Ascending aorta (tissue), 2 donors: Measurements from ENCODE around the gene PCSK5. TPM values are rescaled to one million over a fixed set of nuclear protein-coding genes. Genes with fewer than 3 reads are reported as not detected.

ENCODE experiments used
- DNase-seq, 2 donors: peaks; one replicate each; pipeline ENCODE4 v3.0.0-alpha.2; 2019; ENCODE audit warnings: low spot score in 2 of 2
- H3K27ac ChIP-seq, 2 donors: fragments of 200-600 bp; sonication (generic); one replicate each; pipeline ENCODE4 v1.5.1; 2016 to 2017; ENCODE audit warnings: mild to moderate bottlenecking in 1 of 2
- H3K27me3 ChIP-seq: fragments of 200-600 bp; sonication (generic); one replicate; pipeline ENCODE4 v1.5.1; 2017
- H3K36me3 ChIP-seq, 2 donors: fragments of 200-600 bp; sonication (generic); one replicate each; pipeline ENCODE4 v1.5.1; 2016
- H3K4me1 ChIP-seq, 2 donors: fragments of 200-600 bp; sonication (generic); one replicate each; pipeline ENCODE4 v1.5.1; 2016 to 2017; ENCODE audit warnings: mild to moderate bottlenecking in 1 of 2
- H3K4me3 ChIP-seq, 2 donors: fragments of 200-600 bp; sonication (generic); one replicate each; pipeline ENCODE4 v1.5.1; 2016 to 2017; ENCODE audit warnings: mild to moderate bottlenecking in 1 of 2
- H3K9me3 ChIP-seq, 2 donors: fragments of 200-600 bp; sonication (generic); one replicate each; pipeline ENCODE4 v1.5.1; 2016
- intact Hi-C: fragments of 100-400 bp; cut with DNase I; formaldehyde crosslinking; loops from one replicate; pipeline ENCODE4 v1.15.1; 2023
- total RNA-seq: library from RNA; depleted of rRNA; stranded (reverse); fragments of >200 nt; gene quantifications from one replicate; pipeline ENCODE4 v1.1.0, GENCODE V29; 2016
- TF ChIP-seq, protein P1 (sequence below), 3 experiments: fragments of 200-600 bp in 2 of 3; fragments of 450-650 bp in 1 of 3; sonication (generic) in 2 of 3; IDR thresholded peaks; one replicate each; pipeline ENCODE4 v1.5.1; 2016 to 2019; ENCODE audit warnings: antibody characterized with exemption in 3 of 3, mild to moderate bottlenecking in 1 of 3, moderate library complexity in 1 of 3

The PCSK5 gene
- total RNA-seq, 1 donor from 2014 or later = 66.3 TPM

GRCh38 chr9:76218117-76218885 is 327.8 kb downstream of the PCSK5 start:
- TF ChIP-seq, protein P1, sequence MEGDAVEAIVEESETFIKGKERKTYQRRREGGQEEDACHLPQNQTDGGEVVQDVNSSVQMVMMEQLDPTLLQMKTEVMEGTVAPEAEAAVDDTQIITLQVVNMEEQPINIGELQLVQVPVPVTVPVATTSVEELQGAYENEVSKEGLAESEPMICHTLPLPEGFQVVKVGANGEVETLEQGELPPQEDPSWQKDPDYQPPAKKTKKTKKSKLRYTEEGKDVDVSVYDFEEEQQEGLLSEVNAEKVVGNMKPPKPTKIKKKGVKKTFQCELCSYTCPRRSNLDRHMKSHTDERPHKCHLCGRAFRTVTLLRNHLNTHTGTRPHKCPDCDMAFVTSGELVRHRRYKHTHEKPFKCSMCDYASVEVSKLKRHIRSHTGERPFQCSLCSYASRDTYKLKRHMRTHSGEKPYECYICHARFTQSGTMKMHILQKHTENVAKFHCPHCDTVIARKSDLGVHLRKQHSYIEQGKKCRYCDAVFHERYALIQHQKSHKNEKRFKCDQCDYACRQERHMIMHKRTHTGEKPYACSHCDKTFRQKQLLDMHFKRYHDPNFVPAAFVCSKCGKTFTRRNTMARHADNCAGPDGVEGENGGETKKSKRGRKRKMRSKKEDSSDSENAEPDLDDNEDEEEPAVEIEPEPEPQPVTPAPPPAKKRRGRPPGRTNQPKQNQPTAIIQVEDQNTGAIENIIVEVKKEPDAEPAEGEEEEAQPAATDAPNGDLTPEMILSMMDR (IDR thresholded peaks at IDR 0.05) = no peak
- DNase-seq = no peak
- H3K36me3 ChIP-seq = no peaks in the 10 kb centered on the region
- H3K4me1 ChIP-seq = peaks cover 0 to 2% of the 10 kb centered on the region in 2 donors
- no peaks in the 10 kb centered on the region for H3K27me3 ChIP-seq
- H3K27ac ChIP-seq = no peak overlapping the region
- H3K4me3 ChIP-seq = no peak overlapping the region
- intact Hi-C loops = loop anchor here (5.0 kb wide), 1 partner anchor 84 kb away; no protein-coding TSS in a partner anchor
- H3K9me3 ChIP-seq = no peaks in the 10 kb centered on the region

DNA sequence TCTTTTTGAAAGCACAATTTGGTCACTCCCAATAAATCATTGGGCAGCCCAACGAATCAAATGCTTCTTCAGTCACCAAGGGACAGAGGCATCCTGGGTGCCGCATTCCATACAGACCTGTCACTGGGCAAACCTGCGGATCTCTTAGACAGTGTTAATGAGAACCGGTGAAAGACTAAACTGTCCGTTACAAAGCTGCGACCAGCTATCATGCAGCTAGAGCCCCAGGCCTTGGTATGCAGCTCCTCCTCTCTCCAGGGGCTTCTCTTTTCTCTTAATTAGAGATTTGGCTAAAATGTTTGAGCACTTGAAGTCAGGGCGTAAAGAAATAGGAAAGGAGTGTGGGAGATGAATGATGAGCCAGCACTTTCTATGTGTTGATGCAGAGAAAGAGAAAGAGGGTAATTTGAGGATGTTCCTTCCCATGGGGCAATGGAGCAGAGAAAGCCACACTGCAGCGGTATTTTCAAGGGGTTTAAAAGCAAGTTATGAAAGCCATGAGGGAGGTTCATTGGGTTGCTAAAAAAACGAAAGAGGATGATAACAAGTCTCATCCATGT is 328.5 kb downstream of the PCSK5 start:
- Histone ChIP-seq H3K36me3 (no peaks in the 10 kb centered on the region), H3K9me3 (no peaks in the 10 kb centered on the region), H3K27ac (no peak overlapping the region), H3K4me1 (peaks cover 0 to 2% of the 10 kb centered on the region in 2 donors), H3K4me3 (no peak overlapping the region), H3K27me3 (no peaks in the 10 kb centered on the region)
- no peak for DNase-seq
- intact Hi-C loops = loop anchor here (5.0 kb wide), 1 partner anchor 83 kb away; no protein-coding TSS in a partner anchor
- TF ChIP-seq, protein P1 (IDR thresholded peaks at IDR 0.05) = no peak

GRCh38 chr9:76219560-76220151 is 329.2 kb downstream of the PCSK5 start:
- H3K4me1 ChIP-seq = peaks cover 0 to 2% of the 10 kb centered on the region in 2 donors
- no peak overlapping the region for H3K4me3 ChIP-seq
- no peak overlapping the region for H3K27ac ChIP-seq
- DNase-seq = no peak
- no peaks in the 10 kb centered on the region for H3K36me3 ChIP-seq
- TF ChIP-seq, protein P1 (IDR thresholded peaks at IDR 0.05) = peak in 1 of 3 experiments; percentile 35
- no peaks in the 10 kb centered on the region for H3K27me3 ChIP-seq
- H3K9me3 ChIP-seq = no peaks in the 10 kb centered on the region
- intact Hi-C loops = loop anchor here (5.0 kb wide), 1 partner anchor 83 kb away; no protein-coding TSS in a partner anchor

GRCh38 chr9:76221423-76221822 is 330.9 kb downstream of the PCSK5 start:
- Histone ChIP-seq H3K27ac (no peak overlapping the region), H3K36me3 (no peaks in the 10 kb centered on the region), H3K4me1 (no peaks in the 10 kb centered on the region), H3K4me3 (no peak overlapping the region), H3K27me3 (no peaks in the 10 kb centered on the region), H3K9me3 (no peaks in the 10 kb centered on the region)
- intact Hi-C loops = no loop called here
- TF ChIP-seq, protein P1 (IDR thresholded peaks at IDR 0.05) = no peak
- no peak for DNase-seq

GRCh38 chr9:76223749-76224340 is 333.4 kb downstream of the PCSK5 start:
- no peaks in the 10 kb centered on the region for H3K36me3 ChIP-seq
- TF ChIP-seq, protein P1 (IDR thresholded peaks at IDR 0.05) = no peak
- no peak for DNase-seq
- no peak overlapping the region for H3K27ac ChIP-seq
- intact Hi-C loops = no loop called here
- H3K4me3 ChIP-seq = no peak overlapping the region
- no peaks in the 10 kb centered on the region for H3K9me3 ChIP-seq
- no peaks in the 10 kb centered on the region for H3K27me3 ChIP-seq
- H3K4me1 ChIP-seq = no peaks in the 10 kb centered on the region
